RWPE2 (cell line): ENCODE measurements around the gene RABEP2.

ENCODE experiments used
- ATAC-seq: fragments of 200-7000 bp; cut with Tn5 transposase; 3 replicates; pipeline ENCODE4 v1.9.1; 2021; ENCODE audit warnings: low read depth
- DNase-seq: peaks from one replicate; pipeline ENCODE4 v3.0.0-alpha.2; 2020; ENCODE audit warnings: low spot score
- H3K27ac ChIP-seq: fragments of 450-650 bp; 2 replicates; pipeline ENCODE4 v1.5.1; 2017; ENCODE audit warnings: mild to moderate bottlenecking; ENCODE audit not compliant: poor library complexity, severe bottlenecking
- H3K27me3 ChIP-seq: fragments of 250-450 bp; sonication (Bioruptor Pico); 2 replicates; pipeline ENCODE4 v1.5.1; 2021; ENCODE audit warnings: mild to moderate bottlenecking, moderate library complexity; ENCODE audit not compliant: insufficient read depth, poor library complexity, severe bottlenecking
- H3K36me3 ChIP-seq: fragments of 250-450 bp; sonication (Bioruptor Pico); 2 replicates; pipeline ENCODE4 v1.5.1; 2020; ENCODE audit warnings: low read depth, mild to moderate bottlenecking, moderate library complexity
- H3K4me1 ChIP-seq: fragments of 250-450 bp; sonication (Bioruptor Pico); 2 replicates; pipeline ENCODE4 v1.5.1; 2021; ENCODE audit warnings: mild to moderate bottlenecking, moderate library complexity; ENCODE audit not compliant: insufficient read depth, poor library complexity, severe bottlenecking
- H3K4me3 ChIP-seq: fragments of 250-450 bp; sonication (Bioruptor Pico); 2 replicates; pipeline ENCODE4 v1.5.1; 2021; ENCODE audit warnings: mild to moderate bottlenecking, moderate library complexity; ENCODE audit not compliant: severe bottlenecking
- H3K9me3 ChIP-seq: fragments of 250-450 bp; sonication (Bioruptor Pico); 2 replicates; pipeline ENCODE4 v1.5.1; 2021; ENCODE audit warnings: mild to moderate bottlenecking, moderate library complexity; ENCODE audit not compliant: severe bottlenecking
- TF ChIP-seq, protein P1 (sequence below): fragments of 450-650 bp; IDR thresholded peaks from one replicate; pipeline ENCODE4 v1.5.1; 2017; ENCODE audit warnings: mild to moderate bottlenecking, moderate library complexity; ENCODE audit not compliant: poor library complexity, severe bottlenecking

Gene RABEP2

DNA sequence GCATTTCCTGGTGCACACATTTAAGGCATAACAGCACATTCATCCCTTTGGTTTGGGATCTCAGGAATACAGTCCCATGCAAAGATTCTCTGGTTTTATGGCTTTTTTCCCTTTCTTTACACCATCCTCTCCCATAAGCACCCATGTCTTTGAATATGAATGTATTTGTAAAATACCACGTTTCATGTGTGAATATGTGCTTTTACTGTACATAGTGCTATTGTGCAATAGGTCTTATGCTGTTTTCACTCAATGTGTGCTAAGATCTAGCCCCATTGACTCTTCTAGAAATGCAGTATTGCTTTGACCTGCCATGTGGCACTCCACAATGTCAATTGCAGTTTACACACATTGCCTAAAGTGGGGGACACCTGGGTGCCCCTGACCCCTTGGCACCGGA is 39.5 kb upstream of the RABEP2 start:
- H3K9me3 ChIP-seq, result no peaks in the 10 kb centered on the region
- no peaks in the 10 kb centered on the region for H3K27me3 ChIP-seq
- no peak for ATAC-seq
- DNase-seq, result no peak
- no peaks in the 10 kb centered on the region for H3K4me1 ChIP-seq
- no peak overlapping the region for H3K4me3 ChIP-seq
- H3K27ac ChIP-seq, result no peak overlapping the region
- TF ChIP-seq, protein P1, sequence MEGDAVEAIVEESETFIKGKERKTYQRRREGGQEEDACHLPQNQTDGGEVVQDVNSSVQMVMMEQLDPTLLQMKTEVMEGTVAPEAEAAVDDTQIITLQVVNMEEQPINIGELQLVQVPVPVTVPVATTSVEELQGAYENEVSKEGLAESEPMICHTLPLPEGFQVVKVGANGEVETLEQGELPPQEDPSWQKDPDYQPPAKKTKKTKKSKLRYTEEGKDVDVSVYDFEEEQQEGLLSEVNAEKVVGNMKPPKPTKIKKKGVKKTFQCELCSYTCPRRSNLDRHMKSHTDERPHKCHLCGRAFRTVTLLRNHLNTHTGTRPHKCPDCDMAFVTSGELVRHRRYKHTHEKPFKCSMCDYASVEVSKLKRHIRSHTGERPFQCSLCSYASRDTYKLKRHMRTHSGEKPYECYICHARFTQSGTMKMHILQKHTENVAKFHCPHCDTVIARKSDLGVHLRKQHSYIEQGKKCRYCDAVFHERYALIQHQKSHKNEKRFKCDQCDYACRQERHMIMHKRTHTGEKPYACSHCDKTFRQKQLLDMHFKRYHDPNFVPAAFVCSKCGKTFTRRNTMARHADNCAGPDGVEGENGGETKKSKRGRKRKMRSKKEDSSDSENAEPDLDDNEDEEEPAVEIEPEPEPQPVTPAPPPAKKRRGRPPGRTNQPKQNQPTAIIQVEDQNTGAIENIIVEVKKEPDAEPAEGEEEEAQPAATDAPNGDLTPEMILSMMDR, result no peak
- peaks cover 54% of the 10 kb centered on the region for H3K36me3 ChIP-seq

DNA sequence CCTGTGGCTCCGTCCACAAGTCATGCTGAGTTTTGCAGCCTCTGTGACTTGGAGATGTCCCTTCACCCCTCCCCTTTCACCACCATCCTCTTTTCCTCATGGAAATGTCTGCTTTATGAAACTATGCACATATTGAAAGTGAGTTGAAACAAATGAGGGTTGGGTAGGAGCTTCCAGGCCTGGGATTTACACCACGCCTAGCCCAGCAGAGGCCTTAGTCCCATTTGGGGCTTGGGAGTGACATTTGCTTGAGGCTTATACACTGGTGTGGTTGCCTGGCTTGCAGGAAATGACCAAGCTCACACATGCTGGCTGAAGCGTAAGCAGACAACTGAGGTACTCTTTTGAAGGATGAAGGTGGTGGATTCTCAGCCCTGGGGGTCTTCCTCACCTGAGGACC is 39.0 kb upstream of the RABEP2 start:
- no peak overlapping the region for H3K27ac ChIP-seq
- DNase-seq (no peak), ATAC-seq (no peak)
- no peak overlapping the region for H3K4me3 ChIP-seq
- no peaks in the 10 kb centered on the region for H3K4me1 ChIP-seq
- TF ChIP-seq, protein P1, result no peak
- peaks cover 58% of the 10 kb centered on the region for H3K36me3 ChIP-seq
- H3K9me3 ChIP-seq, result no peaks in the 10 kb centered on the region
- H3K27me3 ChIP-seq, result no peaks in the 10 kb centered on the region

DNA sequence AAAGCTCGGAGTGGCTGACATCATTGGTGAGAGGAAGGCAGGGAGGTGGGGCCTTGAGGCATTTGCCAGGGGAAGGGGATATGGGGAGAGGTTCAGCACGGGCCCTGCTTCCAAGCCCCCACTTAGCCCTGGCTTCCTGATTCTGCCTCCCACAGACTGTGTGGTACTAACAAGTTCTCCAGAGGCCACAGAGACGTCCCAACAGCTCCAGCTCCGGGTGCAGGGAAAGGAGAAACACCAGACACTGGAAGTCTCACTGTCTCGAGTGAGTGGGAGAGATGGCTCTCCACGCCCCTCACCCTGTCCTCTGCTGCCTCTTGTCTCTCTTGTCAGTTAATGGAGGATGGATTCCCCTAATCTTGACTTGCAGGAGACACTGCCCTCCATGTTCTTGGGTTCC is 33.8 kb upstream of the RABEP2 start:
- ATAC-seq (no peak), DNase-seq (no peak)
- peaks cover 91% of the 10 kb centered on the region for H3K36me3 ChIP-seq
- no peaks in the 10 kb centered on the region for H3K4me1 ChIP-seq
- no peaks in the 10 kb centered on the region for H3K9me3 ChIP-seq
- no peak overlapping the region for H3K4me3 ChIP-seq
- no peak overlapping the region for H3K27ac ChIP-seq
- H3K27me3 ChIP-seq, result no peaks in the 10 kb centered on the region
- TF ChIP-seq, protein P1, result no peak

DNA sequence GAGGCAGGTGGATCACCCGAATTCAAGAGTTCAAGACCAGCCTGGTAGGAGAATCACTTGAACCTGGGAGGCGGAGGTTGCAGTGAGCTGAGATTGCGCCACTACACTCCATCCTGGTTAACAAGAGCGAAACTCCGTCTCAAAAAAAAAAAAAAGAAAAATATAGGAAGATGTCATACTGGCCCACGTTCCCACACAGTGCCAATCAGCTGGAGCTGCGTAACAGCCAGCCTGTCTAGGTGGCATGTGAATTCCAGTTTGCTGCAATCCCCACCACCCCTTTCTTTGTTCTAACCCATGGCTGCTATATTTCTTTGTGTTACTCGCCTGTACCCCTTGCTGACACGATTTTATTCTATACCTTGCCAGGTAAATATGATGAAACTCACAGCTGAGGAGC is 33.2 kb upstream of the RABEP2 start:
- no peaks in the 10 kb centered on the region for H3K4me1 ChIP-seq

DNA sequence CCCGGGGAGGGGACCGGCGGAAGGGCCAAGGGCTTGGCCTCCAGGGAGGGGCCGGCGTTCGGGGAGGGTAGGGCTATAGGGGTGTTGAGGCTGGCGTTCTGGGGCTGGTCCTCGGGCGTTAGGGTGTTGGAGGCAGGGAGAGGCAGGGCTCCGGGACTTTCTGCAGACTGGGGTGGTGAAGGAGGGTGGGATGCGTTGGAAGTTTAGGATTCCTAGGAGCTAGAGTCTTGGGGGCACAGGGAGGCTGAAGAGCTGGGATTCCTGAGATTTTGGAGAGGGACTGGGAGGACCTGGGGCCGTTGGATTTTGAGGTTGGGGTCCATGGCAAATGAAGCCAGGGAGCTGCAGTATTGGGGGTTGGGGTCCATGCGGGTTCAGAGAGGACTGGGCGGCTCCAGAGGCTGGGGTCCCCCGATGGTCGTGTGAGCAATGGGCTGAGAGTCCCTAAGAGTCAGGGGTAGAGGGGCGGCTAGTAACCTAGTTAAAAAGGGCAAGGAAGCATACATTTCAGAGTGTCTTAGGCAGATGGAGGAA is 26.4 kb upstream of the RABEP2 start:
- TF ChIP-seq, protein P1, result no peak
- peak overlapping the region; percentile 48 for H3K27ac ChIP-seq
- 0 out of 3 replicates have a peak, but pooled peaks have one; percentile 22 for ATAC-seq

More for the DNA sequence above, 33.2 kb upstream of the RABEP2 start:
- DNase-seq (no peak), ATAC-seq (no peak)
- no peaks in the 10 kb centered on the region for H3K27me3 ChIP-seq
- TF ChIP-seq, protein P1, result no peak
- H3K4me3 ChIP-seq, result no peak overlapping the region
- no peaks in the 10 kb centered on the region for H3K9me3 ChIP-seq
- no peak overlapping the region for H3K27ac ChIP-seq
- H3K36me3 ChIP-seq, result peaks cover 91% of the 10 kb centered on the region

More for the DNA sequence above, 26.4 kb upstream of the RABEP2 start:
- peak overlapping the region; percentile 83 for H3K4me3 ChIP-seq
- no peaks in the 10 kb centered on the region for H3K27me3 ChIP-seq
- no peaks in the 10 kb centered on the region for H3K9me3 ChIP-seq
- peaks cover 44% of the 10 kb centered on the region for H3K36me3 ChIP-seq
- no peak for DNase-seq
- H3K4me1 ChIP-seq, result no peaks in the 10 kb centered on the region
